ENCODE data around the gene MANSC4. TPM values are rescaled to one million over a fixed set of nuclear protein-coding genes. Genes with fewer than 3 reads are reported as not detected.

Gene MANSC4
- not detected in 2 replicates for total RNA-seq

GRCh38 chr12:27779920-27780611, at the start of gene MANSC4, which contains the start of gene KLHL42:
Gene MANSC4 (minus strand): TSS chr12:27780236. CDS start chr12:27771276, 8,960 bp downstream.
Gene KLHL42 (plus strand): TSS chr12:27780233. CDS start chr12:27780331, 98 bp downstream.
- H3K27me3 ChIP-seq (ENCODE audit: control insufficient read depth, insufficient read depth, low read length): no peaks in the 10 kb centered on the region
- TF ChIP-seq CTCF (IDR thresholded peaks at IDR 0.05; ENCODE audit: insufficient read depth, low read length, poor library complexity, severe bottlenecking): no peak
- peak within 1 kb of the TSS; percentile 53 for H3K4me3 ChIP-seq (ENCODE audit: low read depth, low read length)
- no peak for DNase-seq (ENCODE audit: low read depth)
- no peaks in the 10 kb centered on the region for H3K36me3 ChIP-seq (ENCODE audit: control insufficient read depth, insufficient read depth, low read length)

GRCh38 chr12:27828196-27828595, 48.2 kb upstream of the MANSC4 start:
- DNase-seq (ENCODE audit: low read depth): no peak
- Histone ChIP-seq H3K36me3 (ENCODE audit: control insufficient read depth, insufficient read depth, low read length) (no peaks in the 10 kb centered on the region), H3K27me3 (ENCODE audit: control insufficient read depth, insufficient read depth, low read length) (no peaks in the 10 kb centered on the region), H3K4me3 (ENCODE audit: low read depth, low read length) (no peak overlapping the region)
- TF ChIP-seq CTCF (IDR thresholded peaks at IDR 0.05; ENCODE audit: insufficient read depth, low read length, poor library complexity, severe bottlenecking): no peak

- no peak for TF ChIP-seq CTCF (IDR thresholded peaks at IDR 0.05; ENCODE audit: insufficient read depth, low read length, poor library complexity, severe bottlenecking)
- Histone ChIP-seq H3K36me3 (ENCODE audit: control insufficient read depth, insufficient read depth, low read length) (no peaks in the 10 kb centered on the region), H3K4me3 (ENCODE audit: low read depth, low read length) (no peak overlapping the region), H3K27me3 (ENCODE audit: control insufficient read depth, insufficient read depth, low read length) (no peaks in the 10 kb centered on the region)
- no peak for DNase-seq (ENCODE audit: low read depth)
These were observed 46.0 kb upstream of the MANSC4 start for GRCh38 chr12:27826076-27826475.

GRCh38 chr12:27824126-27824842, 44.2 kb upstream of the MANSC4 start:
- H3K27me3 ChIP-seq (ENCODE audit: control insufficient read depth, insufficient read depth, low read length): no peaks in the 10 kb centered on the region
- DNase-seq (ENCODE audit: low read depth): no peak
- no peak overlapping the region for H3K4me3 ChIP-seq (ENCODE audit: low read depth, low read length)
- TF ChIP-seq CTCF (IDR thresholded peaks at IDR 0.05; ENCODE audit: insufficient read depth, low read length, poor library complexity, severe bottlenecking): no peak
- no peaks in the 10 kb centered on the region for H3K36me3 ChIP-seq (ENCODE audit: control insufficient read depth, insufficient read depth, low read length)

- no peak overlapping the region for H3K4me3 ChIP-seq (ENCODE audit: low read depth, low read length)
- TF ChIP-seq CTCF (IDR thresholded peaks at IDR 0.05; ENCODE audit: insufficient read depth, low read length, poor library complexity, severe bottlenecking): no peak
- H3K27me3 ChIP-seq (ENCODE audit: control insufficient read depth, insufficient read depth, low read length): no peaks in the 10 kb centered on the region
- no peaks in the 10 kb centered on the region for H3K36me3 ChIP-seq (ENCODE audit: control insufficient read depth, insufficient read depth, low read length)
- DNase-seq (ENCODE audit: low read depth): no peak
These were observed 43.0 kb upstream of the MANSC4 start for GRCh38 chr12:27823038-27823437.

All from kidney epithelial cell (primary cell).